Tibial nerve (tissue), 3 donors: ENCODE results near the gene CNIH3.

Experiments
- CTCF ChIP-seq, 5 experiments: fragments of 200-600 bp in 3 of 5; fragments of 450-650 bp in 2 of 5; sonication (generic) in 3 of 5; IDR thresholded peaks; one replicate each; pipeline ENCODE4 v1.5.1; 2016 to 2019; ENCODE audit warnings: antibody characterized with exemption in 5 of 5, mild to moderate bottlenecking in 3 of 5, moderate library complexity in 2 of 5
- POLR2A ChIP-seq, 2 donors: fragments of 450-650 bp; IDR thresholded peaks; one replicate each; pipeline ENCODE4 v1.6.1; 2017; ENCODE audit warnings: antibody characterized with exemption in 2 of 2, mild to moderate bottlenecking in 2 of 2, moderate library complexity in 2 of 2

GRCh38 chr1:224731633-224732032 lies 115.5 kb downstream of the CNIH3 start:
- TF ChIP-seq CTCF (IDR thresholded peaks at IDR 0.05) (no peak), POLR2A (IDR thresholded peaks at IDR 0.05) (no peak)
